Activated CD4-positive, alpha-beta T cell treated with anti-CD3 and anti-CD28 coated beads for 24 hours (primary cell): ENCODE data around the gene FOXP1.

Experiments used
- DNase-seq, 2 donors: peaks; one replicate each; pipeline ENCODE4 v3.0.0-alpha.2; 2020; ENCODE audit warnings: low read depth in 2 of 2

FOXP1 gene

DNA sequence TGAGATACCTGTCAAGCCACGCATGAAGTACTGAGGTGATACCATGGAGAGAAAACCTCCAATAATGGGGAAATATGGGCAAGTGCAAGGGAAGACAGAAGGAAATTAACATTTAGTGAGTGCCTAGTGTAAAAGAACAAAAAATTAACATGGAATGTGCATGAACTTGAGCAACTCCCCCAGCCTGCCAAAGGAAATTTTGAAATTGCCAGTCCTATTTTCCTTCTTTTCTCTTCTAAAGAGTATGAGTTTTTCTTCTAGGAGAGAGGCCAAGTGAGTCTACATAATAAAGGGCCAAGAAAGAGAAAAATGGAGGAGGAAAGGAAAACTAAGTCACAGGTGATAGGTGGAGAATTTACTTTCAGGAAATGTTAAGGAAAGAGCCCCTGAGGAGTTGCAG lies 668.7 kb downstream of the FOXP1 start:
- DNase-seq, result no peak

DNA sequence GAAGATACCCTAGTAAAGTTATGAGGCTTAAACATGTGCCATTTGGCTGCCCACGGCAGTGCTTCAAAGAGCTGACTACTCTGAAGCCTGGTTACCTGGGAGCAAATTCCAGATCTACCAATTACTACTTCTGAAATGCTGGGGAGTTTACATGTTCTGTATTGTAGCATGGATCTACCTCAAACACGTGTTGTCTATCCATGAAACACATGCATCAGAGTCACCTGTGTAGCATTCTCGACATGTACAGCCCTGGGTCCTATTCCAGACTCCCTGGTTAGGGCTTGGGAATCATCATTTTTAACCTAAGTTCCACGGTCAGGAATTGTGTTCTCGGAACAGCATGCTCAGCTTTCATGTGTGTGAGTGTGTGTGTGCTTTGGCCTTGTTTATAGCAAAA lies 671.8 kb downstream of the FOXP1 start:
- DNase-seq, result no peak

GRCh38 chr3:70905491-70905890 lies 678.0 kb downstream of the FOXP1 start:
- no peak for DNase-seq
